NCI-H2171 treated with DMSO at 0.1 percent for 48 hours (cell line): Measurements from ENCODE around the gene DCXR.
"Not testable (repeated sequence)": the region's sequence is repeated elsewhere in the genome, so short reads cannot be mapped to it uniquely, and the experiment has no call there.

Source experiments
- DNase-seq: peaks from one replicate; lab custom pipeline; 2025; lab: John Stamatoyannopoulos, UW

Gene DCXR

GRCh38 chr17:82039695-82040299, 2.3 kb upstream of the DCXR start:
- DNase-seq = no peak

GRCh38 chr17:82038796-82039409, 1.4 kb upstream of the DCXR start:
- not testable (repeated sequence) for DNase-seq

GRCh38 chr17:82037889-82038195, 345 bp upstream of the DCXR start:
- no peak for DNase-seq

- no peak for DNase-seq
Observed at GRCh38 chr17:82036634-82037091, 834 bp downstream of the DCXR start.

GRCh38 chr17:82035956-82036633, 1.4 kb downstream of the DCXR start:
- DNase-seq = no peak

- DNase-seq = no peak
Observed at GRCh38 chr17:82035488-82035887, 2.0 kb downstream of the DCXR start.

- no peak for DNase-seq
Observed at GRCh38 chr17:82034371-82035011, 3.0 kb downstream of the DCXR start.

- DNase-seq = no peak
Observed at GRCh38 chr17:82033359-82034085, 4.0 kb downstream of the DCXR start.

- peak; percentile 39 for DNase-seq
Observed at GRCh38 chr17:82031885-82032627, 5.4 kb downstream of the DCXR start.

GRCh38 chr17:82031303-82031884, 6.1 kb downstream of the DCXR start, which contains the start of gene RAC3:
TSS of gene RAC3 (plus strand) at chr17:82031678. CDS start at chr17:82031762, 84 bp downstream.
- peak; percentile 71 for DNase-seq

- DNase-seq = peak; percentile 74
Observed at GRCh38 chr17:82030470-82031302, 6.8 kb downstream of the DCXR start.

- DNase-seq = no peak
Observed at GRCh38 chr17:82029990-82030469, 7.5 kb downstream of the DCXR start.

- no peak for DNase-seq
Observed at GRCh38 chr17:82029391-82029790, 8.1 kb downstream of the DCXR start.

GRCh38 chr17:82028966-82029365, 8.5 kb downstream of the DCXR start:
- no peak for DNase-seq

- no peak for DNase-seq
Observed at GRCh38 chr17:82028246-82028645, 9.3 kb downstream of the DCXR start.

- DNase-seq = no peak
Observed at GRCh38 chr17:82025401-82026107, 11.9 kb downstream of the DCXR start.

- no peak for DNase-seq
Observed at GRCh38 chr17:82024859-82025258, 12.6 kb downstream of the DCXR start.

GRCh38 chr17:82023447-82024241, 13.9 kb downstream of the DCXR start:
- peak; percentile 29 for DNase-seq
